HepG2 (cell line): ENCODE results near the gene ZMYND8. TPM values are rescaled to one million over a fixed set of nuclear protein-coding genes. Genes with fewer than 3 reads are reported as not detected.

ENCODE experiments used
- AHDC1 ChIP-seq: sonication (generic); formaldehyde crosslinking; IDR thresholded peaks from 2 replicates; pipeline ENCODE4 v1.5.1; 2020; ENCODE audit warnings: mild to moderate bottlenecking, missing genetic modification reagents, borderline replicate concordance
- BRCA1 ChIP-seq: sonication (generic); formaldehyde crosslinking; IDR thresholded peaks from 2 replicates; pipeline ENCODE4 v1.4.0; 2020; ENCODE audit warnings: missing genetic modification reagents
- CBX5 ChIP-seq: sonication (generic); formaldehyde crosslinking; IDR thresholded peaks from 2 replicates; pipeline ENCODE4 v1.4.0; 2020; ENCODE audit warnings: missing genetic modification reagents, borderline replicate concordance
- DPF2 ChIP-seq: sonication (generic); formaldehyde crosslinking; IDR thresholded peaks from 2 replicates; pipeline ENCODE4 v1.4.0; 2020; ENCODE audit warnings: mild to moderate bottlenecking, low read depth, missing genetic modification reagents, borderline replicate concordance
- FOSL2 ChIP-seq: sonication (generic); formaldehyde crosslinking; IDR thresholded peaks from 2 replicates; pipeline ENCODE4 v1.4.0; 2020; ENCODE audit warnings: missing genetic modification reagents
- FOXK2 ChIP-seq: fragments of 450-650 bp; IDR thresholded peaks from 2 replicates; pipeline ENCODE4 v1.6.1; 2016
- HOXD1 ChIP-seq: sonication (generic); formaldehyde crosslinking; IDR thresholded peaks from 2 replicates; pipeline ENCODE4 v1.5.0; 2020; ENCODE audit warnings: missing genetic modification reagents
- MED1 ChIP-seq: sonication (generic); formaldehyde crosslinking; IDR thresholded peaks from 2 replicates; pipeline ENCODE4 v1.4.0; 2020; ENCODE audit warnings: missing genetic modification reagents
- NFKB2 ChIP-seq: sonication (generic); formaldehyde crosslinking; IDR thresholded peaks from 2 replicates; pipeline ENCODE4 v1.4.0; 2020; ENCODE audit warnings: missing genetic modification reagents, borderline replicate concordance
- NKX3-1 ChIP-seq: sonication (generic); formaldehyde crosslinking; IDR thresholded peaks from 2 replicates; pipeline ENCODE4 v1.5.0; 2020; ENCODE audit warnings: missing genetic modification reagents
- REST ChIP-seq, 2 experiments: IDR thresholded peaks; 2 replicates each; pipeline ENCODE4 v1.6.1; 2011 to 2012; ENCODE audit warnings: low read length in 2 of 2, borderline replicate concordance in 1 of 2, low read depth in 1 of 2, mild to moderate bottlenecking in 1 of 2, moderate library complexity in 1 of 2
- SMAD9 ChIP-seq: sonication (generic); formaldehyde crosslinking; IDR thresholded peaks from 2 replicates; pipeline ENCODE4 v1.5.1; 2020; ENCODE audit warnings: mild to moderate bottlenecking, missing genetic modification reagents
- SSRP1 ChIP-seq: IDR thresholded peaks from 2 replicates; pipeline ENCODE4 v1.6.1; 2016; ENCODE audit warnings: control low read depth
- TP53 ChIP-seq: sonication (generic); formaldehyde crosslinking; conservative IDR thresholded peaks from 2 replicates; pipeline ENCODE4 v1.4.0; 2020; ENCODE audit warnings: missing genetic modification reagents
- ZNF382 ChIP-seq: sonication (generic); formaldehyde crosslinking; IDR thresholded peaks from 2 replicates; pipeline ENCODE4 v1.5.0; 2020; ENCODE audit warnings: missing genetic modification reagents, mild to moderate bottlenecking, borderline replicate concordance
- ZNF691 ChIP-seq: sonication (generic); formaldehyde crosslinking; IDR thresholded peaks from 2 replicates; pipeline ENCODE4 v1.4.0; 2020; ENCODE audit warnings: missing genetic modification reagents, low read depth, mild to moderate bottlenecking, borderline replicate concordance
- ZSCAN29 ChIP-seq: sonication (generic); formaldehyde crosslinking; conservative IDR thresholded peaks from 2 replicates; pipeline ENCODE4 v1.4.0; 2020; ENCODE audit warnings: mild to moderate bottlenecking, missing genetic modification reagents
- polyA plus RNA-seq, 8 experiments: library from polyadenylated mRNA; depleted of rRNA in 3 of 8; stranded (reverse) in 7 of 8; unstranded in 1 of 8; fragments of >200 nt; fragmentation: Illumina TruSeq in 4 of 8; extraction: Trizol in 4 of 8; gene quantifications; 2 replicates each; pipeline versions ENCODE4 v1.2.1 to v1.2.3, GENCODE V29; 2011 to 2016; ENCODE audit warnings: low read depth in 4 of 8, missing spikeins in 1 of 8, mixed read lengths in 1 of 8; ENCODE audit not compliant: insufficient read depth in 1 of 8
- total RNA-seq, 5 experiments: library from RNA; depleted of rRNA; stranded (reverse); fragments of >200 nt; fragmentation: Illumina TruSeq; extraction: Trizol; gene quantifications; 2 replicates each; pipeline ENCODE4 v1.2.3, GENCODE V29; 2016; ENCODE audit warnings: low read depth in 1 of 5

The ZMYND8 gene
- total and polyA plus RNA-seq, 2 of the 13 experiments (the other 11 are each of a cell fraction or from before 2014, with no cell fraction given): 53.9 to 84.7 TPM

- TF ChIP-seq SMAD9 (CRISPR knock-in tag) (no peak), BRCA1 (CRISPR knock-in tag) (no peak), AHDC1 (CRISPR knock-in tag) (peak; percentile 47; the same call in 1 of the 2 replicates), MED1 (CRISPR knock-in tag) (peak; percentile 72), NKX3-1 (CRISPR knock-in tag) (0 out of 2 replicates have a peak, but pooled peaks have one; percentile 31), REST (IDR thresholded peaks at IDR 0.05; ENCODE audit: borderline replicate concordance in 1 of 2, low read depth in 1 of 2, low read length in 2 of 2) (peak; percentile 10 to 85), ZNF382 (CRISPR knock-in tag) (no peak), DPF2 (CRISPR knock-in tag) (peak; percentile 60; the same call in 1 of the 2 replicates), SSRP1 (CRISPR knock-in tag) (no peak), HOXD1 (CRISPR knock-in tag) (0 out of 2 replicates have a peak, but pooled peaks have one; percentile 37), FOSL2 (no peak), NFKB2 (CRISPR knock-in tag) (peak; percentile 62; the same call in 1 of the 2 replicates), ZSCAN29 (CRISPR knock-in tag) (peak; percentile 69; the same call in 1 of the 2 replicates), CBX5 (CRISPR knock-in tag) (peak; percentile 49; the same call in 1 of the 2 replicates), FOXK2 (no peak), TP53 (CRISPR knock-in tag) (no peak), ZNF691 (CRISPR knock-in tag) (0 out of 2 replicates have a peak, but pooled peaks have one; percentile 32)
Measured at GRCh38 chr20:47165376-47165865, 191.1 kb downstream of the ZMYND8 start (continued).
